ENCODE measurements around the gene SOX18. TPM values are rescaled to one million over a fixed set of nuclear protein-coding genes. Genes with fewer than 3 reads are reported as not detected.

SOX18 gene
- total and polyA plus RNA-seq, 7 experiments from 2014 or later, result 0.20 to 1.7 TPM; not detected in 5

DNA sequence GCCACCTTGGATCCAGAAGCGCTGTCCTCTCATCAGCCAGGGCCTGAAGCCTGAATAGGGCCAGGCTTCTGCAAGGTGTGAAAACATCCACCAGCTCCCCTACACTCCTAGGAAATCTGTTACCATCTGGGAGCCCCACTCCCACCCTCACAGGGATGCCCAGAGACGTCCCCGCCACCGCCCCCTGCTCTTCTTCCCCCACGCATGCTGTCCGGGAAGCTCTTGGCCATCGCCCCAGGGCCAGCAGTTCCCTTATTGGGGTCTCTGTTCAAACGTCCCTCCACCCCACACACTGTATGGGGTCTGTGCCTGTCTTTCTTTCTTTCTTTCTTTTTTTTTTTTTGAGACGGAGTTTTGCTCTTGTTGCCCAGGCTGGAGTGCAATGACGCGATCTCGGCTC is 26.1 kb upstream of the SOX18 start:
- no peaks in the 10 kb centered on the region for H3K27me3 ChIP-seq (ENCODE audit: control insufficient read depth in 2 of 2, insufficient read depth in 2 of 2, low read length in 2 of 2)
- H3K4me3 ChIP-seq (ENCODE audit: low read length), result no peak overlapping the region
- H3K4me1 ChIP-seq (ENCODE audit: control insufficient read depth in 2 of 2, insufficient read depth in 2 of 2, low read length in 2 of 2), result peaks cover 12% of the 10 kb centered on the region in 2 donors
- ChIA-PET CTCF (no interaction called here), POLR2A (interaction anchor here (0.8 to 6.6 kb wide), 2 partner anchors 12 to 45 kb away, joined by 3 to 83 read pairs; partner anchors contain the start of gene TCEA2)
- intact Hi-C loops (cut with micrococcal nuclease), result loop anchor here in 1 of 2 donors (5.0 kb wide), 1 partner anchor 538 kb away; the partner anchor contains the start of gene PTK6
- H3K9me3 ChIP-seq (ENCODE audit: control insufficient read depth in 2 of 3, low read length in 3 of 3), result no peaks in the 10 kb centered on the region
- peak overlapping the region in 3 of 9 donors; percentile 20 to 52 (median 49) for H3K27ac Mint-ChIP-seq
- H3K36me3 ChIP-seq (ENCODE audit: control insufficient read depth in 2 of 3, insufficient read depth in 3 of 3, low read length in 3 of 3), result peaks cover 0 to 50% (median 0%) of the 10 kb centered on the region in 3 experiments
- peaks cover 0 to 12% (median 0%) of the 10 kb centered on the region in 5 donors for H3K36me3 Mint-ChIP-seq
- H3K4me1 Mint-ChIP-seq, result peaks cover 2 to 31% (median 17%) of the 10 kb centered on the region in 7 donors
- H3K27me3 Mint-ChIP-seq, result no peaks in the 10 kb centered on the region
- H3K27ac ChIP-seq (ENCODE audit: low read depth, low read length), result peak overlapping the region; percentile 12
- ATAC-seq (no peak), DNase-seq (no peak)
- peak overlapping the region in 2 of 10 donors; percentile 29 to 94 for H3K4me3 Mint-ChIP-seq
- H3K9me3 Mint-ChIP-seq, result no peaks in the 10 kb centered on the region

GRCh38 chr20:64074963-64075362 is 25.5 kb upstream of the SOX18 start:
- no peaks in the 10 kb centered on the region for H3K27me3 ChIP-seq (ENCODE audit: control insufficient read depth in 2 of 2, insufficient read depth in 2 of 2, low read length in 2 of 2)
- H3K36me3 Mint-ChIP-seq, result peaks cover 0 to 12% (median 0%) of the 10 kb centered on the region in 5 donors
- no peak for ATAC-seq
- no peaks in the 10 kb centered on the region for H3K9me3 Mint-ChIP-seq
- H3K27ac ChIP-seq (ENCODE audit: low read depth, low read length), result no peak overlapping the region
- peaks cover 0 to 27% (median 12%) of the 10 kb centered on the region in 7 donors for H3K4me1 Mint-ChIP-seq
- no peaks in the 10 kb centered on the region for H3K9me3 ChIP-seq (ENCODE audit: control insufficient read depth in 2 of 3, low read length in 3 of 3)
- no peaks in the 10 kb centered on the region for H3K27me3 Mint-ChIP-seq
- no peak overlapping the region for H3K4me3 ChIP-seq (ENCODE audit: low read length)
- ChIA-PET CTCF (no interaction called here), POLR2A (interaction anchor here (0.8 to 6.6 kb wide), 2 partner anchors 11 to 46 kb away, joined by 3 to 83 read pairs; partner anchors contain the start of gene TCEA2)
- DNase-seq, result no peak
- peaks cover 0 to 50% (median 0%) of the 10 kb centered on the region in 3 experiments for H3K36me3 ChIP-seq (ENCODE audit: control insufficient read depth in 2 of 3, insufficient read depth in 3 of 3, low read length in 3 of 3)
- H3K27ac Mint-ChIP-seq, result peak overlapping the region in 1 of 9 donors; percentile 52
- peaks cover 12 to 13% of the 10 kb centered on the region in 2 donors for H3K4me1 ChIP-seq (ENCODE audit: control insufficient read depth in 2 of 2, insufficient read depth in 2 of 2, low read length in 2 of 2)
- intact Hi-C loops (cut with micrococcal nuclease), result loop anchor here in 1 of 2 donors (5.0 kb wide), 1 partner anchor 538 kb away; the partner anchor contains the start of gene PTK6
- peak overlapping the region in 1 of 10 donors; percentile 94 for H3K4me3 Mint-ChIP-seq

- Mint-ChIP-seq H3K36me3 (peaks cover 0 to 12% (median 0%) of the 10 kb centered on the region in 5 donors), H3K4me1 (peaks cover 0 to 27% (median 12%) of the 10 kb centered on the region in 7 donors), H3K9me3 (no peaks in the 10 kb centered on the region), H3K27ac (peak overlapping the region in 1 of 9 donors; percentile 21), H3K4me3 (no peak overlapping the region), H3K27me3 (no peaks in the 10 kb centered on the region)
- no peak overlapping the region for H3K4me3 ChIP-seq (ENCODE audit: low read length)
- intact Hi-C loops (cut with micrococcal nuclease), result no loop called here
- DNase-seq, result no peak
- H3K9me3 ChIP-seq (ENCODE audit: control insufficient read depth in 2 of 3, low read length in 3 of 3), result no peaks in the 10 kb centered on the region
- H3K4me1 ChIP-seq (ENCODE audit: control insufficient read depth in 2 of 2, insufficient read depth in 2 of 2, low read length in 2 of 2), result peaks cover 12 to 20% of the 10 kb centered on the region in 2 donors
- no peak overlapping the region for H3K27ac ChIP-seq (ENCODE audit: low read depth, low read length)
- CTCF ChIA-PET, result interaction anchor here (0.6 kb wide), 1 partner anchor 49 kb away, joined by 5 read pairs; no protein-coding TSS in a partner anchor
- no peaks in the 10 kb centered on the region for H3K27me3 ChIP-seq (ENCODE audit: control insufficient read depth in 2 of 2, insufficient read depth in 2 of 2, low read length in 2 of 2)
- POLR2A ChIA-PET, result interaction anchor here (6.6 kb wide), 1 partner anchor 10 kb away, joined by 83 read pairs; the partner anchor contains the start of gene TCEA2
- H3K36me3 ChIP-seq (ENCODE audit: control insufficient read depth in 2 of 3, insufficient read depth in 3 of 3, low read length in 3 of 3), result peaks cover 0 to 49% (median 0%) of the 10 kb centered on the region in 3 experiments
- no peak for ATAC-seq
Observed at GRCh38 chr20:64074184-64074789, 24.8 kb upstream of the SOX18 start.

DNA sequence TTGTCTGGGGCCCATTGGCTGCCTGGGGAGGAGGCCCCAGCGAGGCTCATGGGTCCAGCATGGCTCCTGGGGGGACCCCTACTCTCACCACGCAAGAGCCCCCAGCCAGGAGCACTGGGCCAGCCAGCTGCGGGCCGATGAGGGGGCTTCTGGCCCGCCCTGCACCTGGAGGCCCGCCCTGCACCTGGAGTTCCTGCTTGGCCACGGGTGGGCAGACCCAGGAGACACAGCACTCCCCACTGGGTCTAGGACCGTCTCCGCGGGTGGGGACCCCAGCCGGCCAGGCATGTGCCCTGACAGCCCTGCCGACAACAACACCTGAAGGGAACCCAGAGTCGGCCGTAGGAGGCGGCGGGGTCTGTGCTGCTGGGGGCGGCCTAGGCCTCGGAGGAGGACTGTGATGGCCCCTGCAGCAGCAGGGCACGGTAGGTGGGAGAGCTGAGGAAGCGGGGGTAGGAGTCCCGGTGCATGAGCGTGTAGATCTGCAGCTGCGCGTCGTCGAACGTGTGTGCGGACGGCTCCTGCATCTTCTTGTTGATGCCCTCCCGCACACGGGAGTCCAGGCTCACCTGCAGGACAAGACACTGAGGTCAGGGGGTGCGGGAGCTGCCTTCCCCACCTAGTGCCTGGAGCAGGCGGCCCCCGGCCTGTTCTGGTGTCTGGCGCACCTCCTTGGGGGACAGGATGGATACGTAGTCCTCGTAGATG is 24.2 kb upstream of the SOX18 start:
- peaks cover 0 to 31% (median 15%) of the 10 kb centered on the region in 7 donors for H3K4me1 Mint-ChIP-seq
- POLR2A ChIA-PET, result interaction anchor here (0.6 to 0.7 kb wide), 2 partner anchors 30 to 49 kb away, joined by 3 read pairs; no protein-coding TSS in a partner anchor
- ATAC-seq (no peak), DNase-seq (no peak)
- H3K4me3 ChIP-seq (ENCODE audit: low read length), result no peak overlapping the region
- no peaks in the 10 kb centered on the region for H3K9me3 ChIP-seq (ENCODE audit: control insufficient read depth in 2 of 3, low read length in 3 of 3)
- no peaks in the 10 kb centered on the region for H3K9me3 Mint-ChIP-seq
- peaks cover 0 to 8% (median 0%) of the 10 kb centered on the region in 5 donors for H3K36me3 Mint-ChIP-seq
- no peak overlapping the region for H3K27ac ChIP-seq (ENCODE audit: low read depth, low read length)
- H3K27me3 Mint-ChIP-seq, result no peaks in the 10 kb centered on the region
- H3K27ac Mint-ChIP-seq, result peak overlapping the region in 3 of 9 donors; percentile 21 to 38 (median 24)
- no peaks in the 10 kb centered on the region for H3K27me3 ChIP-seq (ENCODE audit: control insufficient read depth in 2 of 2, insufficient read depth in 2 of 2, low read length in 2 of 2)
- peaks cover 0 to 45% (median 0%) of the 10 kb centered on the region in 3 experiments for H3K36me3 ChIP-seq (ENCODE audit: control insufficient read depth in 2 of 3, insufficient read depth in 3 of 3, low read length in 3 of 3)
- CTCF ChIA-PET, result interaction anchor here (0.6 kb wide), 1 partner anchor 50 kb away, joined by 5 read pairs; no protein-coding TSS in a partner anchor
- no peak overlapping the region for H3K4me3 Mint-ChIP-seq
- intact Hi-C loops (cut with micrococcal nuclease), result no loop called here
- H3K4me1 ChIP-seq (ENCODE audit: control insufficient read depth in 2 of 2, insufficient read depth in 2 of 2, low read length in 2 of 2), result peaks cover 12 to 23% of the 10 kb centered on the region in 2 donors

- Mint-ChIP-seq H3K4me1 (peaks cover 0 to 35% (median 11%) of the 10 kb centered on the region in 7 donors), H3K4me3 (no peak overlapping the region), H3K27ac (peak overlapping the region in 3 of 9 donors; percentile 8 to 47 (median 9)), H3K9me3 (no peaks in the 10 kb centered on the region), H3K27me3 (no peaks in the 10 kb centered on the region), H3K36me3 (peaks cover 0 to 8% (median 0%) of the 10 kb centered on the region in 5 donors)
- no peaks in the 10 kb centered on the region for H3K27me3 ChIP-seq (ENCODE audit: control insufficient read depth in 2 of 2, insufficient read depth in 2 of 2, low read length in 2 of 2)
- intact Hi-C loops (cut with micrococcal nuclease), result no loop called here
- no peaks in the 10 kb centered on the region for H3K9me3 ChIP-seq (ENCODE audit: control insufficient read depth in 2 of 3, low read length in 3 of 3)
- ATAC-seq, result no peak
- H3K27ac ChIP-seq (ENCODE audit: low read depth, low read length), result no peak overlapping the region
- peaks cover 0 to 45% (median 0%) of the 10 kb centered on the region in 3 experiments for H3K36me3 ChIP-seq (ENCODE audit: control insufficient read depth in 2 of 3, insufficient read depth in 3 of 3, low read length in 3 of 3)
- no peak for DNase-seq
- no peak overlapping the region for H3K4me3 ChIP-seq (ENCODE audit: low read length)
- CTCF ChIA-PET, result interaction anchor here (1.0 kb wide), 1 partner anchor 12 kb away, joined by 5 read pairs; the partner anchor contains the start of gene LKAAEAR1
- POLR2A ChIA-PET, result interaction anchor here (0.6 to 0.7 kb wide), 2 partner anchors 29 to 50 kb away, joined by 3 read pairs; no protein-coding TSS in a partner anchor
- peaks cover 12 to 23% of the 10 kb centered on the region in 2 donors for H3K4me1 ChIP-seq (ENCODE audit: control insufficient read depth in 2 of 2, insufficient read depth in 2 of 2, low read length in 2 of 2)
Observed at GRCh38 chr20:64072498-64073063, 23.1 kb upstream of the SOX18 start.

Measured in naive thymus-derived CD4-positive, alpha-beta T cell (primary cell).